ENCODE data around the gene SLC12A9. TPM values are rescaled to one million over a fixed set of nuclear protein-coding genes. Genes with fewer than 3 reads are reported as not detected.

SLC12A9 gene
- total and polyA plus RNA-seq, 2 of the 4 experiments (the other 2 are of a cell fraction), result 4.5 to 16.2 TPM

DNA sequence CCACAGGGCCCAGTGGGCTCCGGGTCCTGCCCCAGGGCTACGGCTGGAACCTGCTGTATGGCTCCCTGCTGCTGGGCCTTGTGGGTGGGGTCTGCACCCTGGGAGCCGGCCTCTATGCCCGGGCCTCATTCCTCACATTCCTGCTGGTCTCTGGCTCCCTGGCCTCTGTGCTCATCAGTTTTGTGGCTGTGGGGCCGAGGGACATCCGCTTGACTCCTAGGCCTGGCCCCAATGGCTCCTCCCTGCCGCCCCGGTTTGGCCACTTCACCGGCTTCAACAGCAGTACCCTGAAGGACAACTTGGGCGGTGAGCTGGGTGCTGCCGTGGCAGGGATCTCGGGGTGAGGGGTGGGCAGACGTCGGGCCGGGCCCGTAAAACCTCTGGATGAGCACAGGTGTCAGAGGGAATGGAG, 4.4 kb downstream of the SLC12A9 start:
- in situ Hi-C loops (cut with MboI; ENCODE audit: low sequenced_read_pairs) (loop anchor here (5.0 to 25.0 kb wide), 3 partner anchors 150 to 395 kb away; partner anchors contain the start of genes FBXO24, LRCH4, POP7 and SPACDR), intact Hi-C loops (cut with micrococcal nuclease) (no loop called here), dilution Hi-C loops (cut with HindIII; ENCODE audit: low sequenced_read_pairs, unreplicated experiment) (no loop called here)
- no peak overlapping the region for H2BK5ac ChIP-seq (ENCODE audit: low read depth, low read length, poor library complexity, severe bottlenecking)
- no peak overlapping the region for H2AK9ac ChIP-seq (replicated peaks; ENCODE audit: low read depth, low read length, poor library complexity)
- ATAC-seq (ENCODE audit: low read depth) (no peak), DNase-seq (no peak)
- H3K27me3 ChIP-seq (ENCODE audit: control insufficient read depth, insufficient read depth, low read length), result no peaks in the 10 kb centered on the region
- H3K23ac ChIP-seq (ENCODE audit: low read depth, low read length), result no peak overlapping the region
- 88% methylated on average over 5 of the region's 16 CpGs; no CpG with 5 or more reads in 1 of the 2 experiments for WGBS, 2 experiments (ENCODE audit: extremely low coverage in 2 of 2, insufficient read length in 1 of 2)
- H3K79me1 ChIP-seq (ENCODE audit: low read depth in 1 of 2, low read length in 2 of 2), result peaks cover 14 to 26% of the 10 kb centered on the region in 2 experiments
- no peak overlapping the region for H3K14ac ChIP-seq (replicated peaks; ENCODE audit: low read depth, low read length)
- H3K27ac ChIP-seq (ENCODE audit: insufficient read depth, low read length), result no peak overlapping the region
- no peak overlapping the region for H2AFZ ChIP-seq (replicated peaks; ENCODE audit: low read length, poor library complexity)
- no peaks in the 10 kb centered on the region for H3K9me1 ChIP-seq (ENCODE audit: insufficient read depth, low read length)
- H3K56ac ChIP-seq (ENCODE audit: extremely low read depth, insufficient read depth, low read length), result no peak overlapping the region
- ChIA-PET CTCF (interaction anchor here (0.9 kb wide), 1 partner anchor 29 kb away, joined by 3 read pairs; no protein-coding TSS in a partner anchor), POLR2A (ENCODE audit: unreplicated experiment) (no interaction called here)
- H4K20me1 ChIP-seq (ENCODE audit: insufficient read depth, low read length), result no peaks in the 10 kb centered on the region; the same call in none of the 2 replicates
- no peak overlapping the region for H4K5ac ChIP-seq (ENCODE audit: low read depth, low read length)
- H3K9me3 ChIP-seq (ENCODE audit: control insufficient read depth, insufficient read depth, low read length), result no peaks in the 10 kb centered on the region
- no peaks in the 10 kb centered on the region for H3K4me1 ChIP-seq (ENCODE audit: control insufficient read depth, insufficient read depth, low read length)
- H4K8ac ChIP-seq (ENCODE audit: low read depth in 2 of 2, low read length in 2 of 2), result no peak overlapping the region
- no peak overlapping the region for H2BK15ac ChIP-seq (ENCODE audit: low read depth, low read length)
- no peak overlapping the region for H2AK5ac ChIP-seq (ENCODE audit: low read depth, low read length)
- TF ChIP-seq CTCF (conservative IDR thresholded peaks at IDR 0.05; ENCODE audit: low read depth, low read length), result no peak
- TF ChIP-seq RFX5 (IDR thresholded peaks at IDR 0.05; ENCODE audit: low read depth, low read length), result no peak
- TF ChIP-seq, protein P1, sequence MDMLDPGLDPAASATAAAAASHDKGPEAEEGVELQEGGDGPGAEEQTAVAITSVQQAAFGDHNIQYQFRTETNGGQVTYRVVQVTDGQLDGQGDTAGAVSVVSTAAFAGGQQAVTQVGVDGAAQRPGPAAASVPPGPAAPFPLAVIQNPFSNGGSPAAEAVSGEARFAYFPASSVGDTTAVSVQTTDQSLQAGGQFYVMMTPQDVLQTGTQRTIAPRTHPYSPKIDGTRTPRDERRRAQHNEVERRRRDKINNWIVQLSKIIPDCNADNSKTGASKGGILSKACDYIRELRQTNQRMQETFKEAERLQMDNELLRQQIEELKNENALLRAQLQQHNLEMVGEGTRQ (IDR thresholded peaks at IDR 0.05; ENCODE audit: low read depth, low read length), result no peak
- no peak overlapping the region for H3K4me3 ChIP-seq (ENCODE audit: insufficient read depth, low read depth, low read length)
- no peak overlapping the region for H4K91ac ChIP-seq (ENCODE audit: insufficient read depth, low read depth, low read length)
- H3K36me3 ChIP-seq (ENCODE audit: control insufficient read depth, insufficient read depth, low read length), result peaks cover 27% of the 10 kb centered on the region
- no peak overlapping the region for H3K4me2 ChIP-seq (ENCODE audit: low read depth, low read length)
- no peak overlapping the region for H3K18ac ChIP-seq (ENCODE audit: low read depth, low read length)
- no TSS peak for BruUV-seq (replicated peaks)
- H3K9ac ChIP-seq (ENCODE audit: low read depth, low read length), result no peak overlapping the region
- no peak overlapping the region for H2BK20ac ChIP-seq (ENCODE audit: low read depth, low read length)
- no peak overlapping the region for H2BK120ac ChIP-seq (ENCODE audit: low read depth, low read length)
- no peak overlapping the region for H3K4ac ChIP-seq (ENCODE audit: low read depth, low read length)

Data from IMR-90 (cell line).